IPS DF 6.9 (cell line): ENCODE results near the gene ZNFX1.

ENCODE experiments used
- DNase-seq: peaks from one replicate; pipeline ENCODE4 v3.0.0-alpha.2; 2013; ENCODE audit warnings: low read depth, low spot score
- H3K27ac ChIP-seq: one replicate; pipeline ENCODE4 v1.5.1; 2013; ENCODE audit warnings: low read length, control low read depth
- H3K27me3 ChIP-seq: 2 replicates; pipeline ENCODE4 v1.6.1; 2013; ENCODE audit warnings: mild to moderate bottlenecking, low read length; ENCODE audit not compliant: control insufficient read depth, insufficient read depth
- H3K36me3 ChIP-seq: 2 replicates; pipeline ENCODE4 v1.6.1; 2013; ENCODE audit warnings: low read length; ENCODE audit not compliant: control insufficient read depth, insufficient read depth
- H3K4me1 ChIP-seq: 2 replicates; pipeline ENCODE4 v1.6.1; 2013; ENCODE audit warnings: low read length; ENCODE audit not compliant: control insufficient read depth, insufficient read depth
- H3K4me3 ChIP-seq: 2 replicates; pipeline ENCODE4 v1.5.1; 2013; ENCODE audit warnings: mild to moderate bottlenecking, low read length
- H3K9me3 ChIP-seq: 2 replicates; pipeline ENCODE4 v1.6.1; 2013; ENCODE audit warnings: low read length, inconsistent platforms; ENCODE audit not compliant: control insufficient read depth, insufficient read depth
- WGBS: extraction: QIAGEN DNeasy Blood & Tissue Kit; methylation state at CpG from one replicate; pipeline ENCODE4 v1.1.7; 2013; ENCODE audit warnings: mixed read lengths, missing lambda C conversion rate; ENCODE audit not compliant: insufficient read length, insufficient coverage; 5-methylcytosine and 5-hydroxymethylcytosine counted together

ZNFX1 gene

GRCh38 chr20:49248301-49248700 is 29.6 kb downstream of the ZNFX1 start:
- DNase-seq, result no peak
- Histone ChIP-seq H3K27ac (no peak overlapping the region), H3K9me3 (no peaks in the 10 kb centered on the region), H3K27me3 (no peaks in the 10 kb centered on the region), H3K4me3 (no peak overlapping the region), H3K4me1 (no peaks in the 10 kb centered on the region), H3K36me3 (peaks cover 35% of the 10 kb centered on the region)
- whole genome bisulfite sequencing, result no CpG with 5 or more reads among the region's 10 CpGs

- H3K27ac ChIP-seq, result no peak overlapping the region
These were observed 30.1 kb downstream of the ZNFX1 start for GRCh38 chr20:49247792-49248191.

GRCh38 chr20:49247169-49247723 is 30.6 kb downstream of the ZNFX1 start:
- Histone ChIP-seq H3K27ac (no peak overlapping the region), H3K4me3 (no peak overlapping the region), H3K4me1 (no peaks in the 10 kb centered on the region), H3K9me3 (no peaks in the 10 kb centered on the region), H3K36me3 (peaks cover 35% of the 10 kb centered on the region), H3K27me3 (no peaks in the 10 kb centered on the region)
- no peak for DNase-seq
- WGBS, result no CpG with 5 or more reads among the region's 8 CpGs

More at GRCh38 chr20:49247792-49248191, 30.1 kb downstream of the ZNFX1 start:
- Histone ChIP-seq H3K36me3 (peaks cover 36% of the 10 kb centered on the region), H3K4me3 (no peak overlapping the region), H3K4me1 (no peaks in the 10 kb centered on the region), H3K27me3 (no peaks in the 10 kb centered on the region), H3K9me3 (no peaks in the 10 kb centered on the region)
- WGBS, result no CpG with 5 or more reads among the region's 5 CpGs
- DNase-seq, result no peak

GRCh38 chr20:49245921-49246740 is 31.7 kb downstream of the ZNFX1 start:
- WGBS, result no CpG with 5 or more reads among the region's 3 CpGs
- Histone ChIP-seq H3K27ac (no peak overlapping the region), H3K36me3 (peaks cover 40% of the 10 kb centered on the region), H3K9me3 (no peaks in the 10 kb centered on the region), H3K4me1 (no peaks in the 10 kb centered on the region), H3K27me3 (no peaks in the 10 kb centered on the region), H3K4me3 (no peak overlapping the region)
- DNase-seq, result no peak

GRCh38 chr20:49237531-49237930 is 40.3 kb downstream of the ZNFX1 start:
- no CpG with 5 or more reads among the region's 4 CpGs for WGBS
- H3K36me3 ChIP-seq, result peaks cover 50% of the 10 kb centered on the region

GRCh38 chr20:49236301-49236700 is 41.6 kb downstream of the ZNFX1 start:
- H3K4me1 ChIP-seq, result no peaks in the 10 kb centered on the region
- no peaks in the 10 kb centered on the region for H3K27me3 ChIP-seq
- no peak for DNase-seq
- no peaks in the 10 kb centered on the region for H3K9me3 ChIP-seq
- no peak overlapping the region for H3K27ac ChIP-seq
- no CpG with 5 or more reads among the region's 9 CpGs for WGBS
- H3K4me3 ChIP-seq, result no peak overlapping the region
- peaks cover 47% of the 10 kb centered on the region for H3K36me3 ChIP-seq

More at GRCh38 chr20:49237531-49237930, 40.3 kb downstream of the ZNFX1 start:
- Histone ChIP-seq H3K4me1 (no peaks in the 10 kb centered on the region), H3K4me3 (no peak overlapping the region), H3K27ac (no peak overlapping the region), H3K27me3 (no peaks in the 10 kb centered on the region), H3K9me3 (no peaks in the 10 kb centered on the region)
- no peak for DNase-seq

GRCh38 chr20:49234831-49235230 is 43.0 kb downstream of the ZNFX1 start:
- no peaks in the 10 kb centered on the region for H3K4me1 ChIP-seq
- peaks cover 57% of the 10 kb centered on the region for H3K36me3 ChIP-seq
- H3K27me3 ChIP-seq, result no peaks in the 10 kb centered on the region
- no peak overlapping the region for H3K27ac ChIP-seq
- H3K9me3 ChIP-seq, result no peaks in the 10 kb centered on the region
- WGBS, result no CpG with 5 or more reads among the region's 6 CpGs
- no peak overlapping the region for H3K4me3 ChIP-seq
- no peak for DNase-seq

- no peak overlapping the region for H3K4me3 ChIP-seq
- no peak for DNase-seq
- H3K27ac ChIP-seq, result no peak overlapping the region
- no peaks in the 10 kb centered on the region for H3K9me3 ChIP-seq
- WGBS, result no CpG with 5 or more reads among the region's 10 CpGs
- H3K27me3 ChIP-seq, result no peaks in the 10 kb centered on the region
- no peaks in the 10 kb centered on the region for H3K4me1 ChIP-seq
- H3K36me3 ChIP-seq, result peaks cover 52% of the 10 kb centered on the region
These were observed 44.6 kb downstream of the ZNFX1 start for GRCh38 chr20:49233226-49233625.

GRCh38 chr20:49231471-49231870 is 46.4 kb downstream of the ZNFX1 start:
- Histone ChIP-seq H3K27me3 (no peaks in the 10 kb centered on the region), H3K9me3 (no peaks in the 10 kb centered on the region), H3K4me3 (no peak overlapping the region), H3K4me1 (no peaks in the 10 kb centered on the region), H3K36me3 (peaks cover 47% of the 10 kb centered on the region), H3K27ac (no peak overlapping the region)
- no peak for DNase-seq
- no CpG with 5 or more reads among the region's 7 CpGs for WGBS

GRCh38 chr20:49230561-49231133 is 47.2 kb downstream of the ZNFX1 start:
- WGBS, result no CpG with 5 or more reads among the region's 8 CpGs
- no peak for DNase-seq
- Histone ChIP-seq H3K27me3 (no peaks in the 10 kb centered on the region), H3K4me1 (no peaks in the 10 kb centered on the region), H3K4me3 (no peak overlapping the region), H3K27ac (no peak overlapping the region), H3K36me3 (peaks cover 49% of the 10 kb centered on the region), H3K9me3 (no peaks in the 10 kb centered on the region)
